Measurements from ENCODE around the gene AXIN1. TPM values are rescaled to one million over a fixed set of nuclear protein-coding genes. Genes with fewer than 3 reads are reported as not detected.
"Not testable (repeated sequence)": the region's sequence is repeated elsewhere in the genome, so short reads cannot be mapped to it uniquely, and the experiment has no call there.

AXIN1 gene
- total RNA-seq, 1 donor from 2014 or later = 49.0 TPM

GRCh38 chr16:262121-262745 is 90.3 kb downstream of the AXIN1 start:
- FAIRE-seq (no peak), DNase-seq (ENCODE audit: low read depth) (no peak)
- H3K4me3 ChIP-seq (ENCODE audit: low read depth, low read length) = no peak overlapping the region
- H3K36me3 ChIP-seq (ENCODE audit: control insufficient read depth, insufficient read depth, low read length) = peaks cover 8% of the 10 kb centered on the region
- TF ChIP-seq, protein P1, sequence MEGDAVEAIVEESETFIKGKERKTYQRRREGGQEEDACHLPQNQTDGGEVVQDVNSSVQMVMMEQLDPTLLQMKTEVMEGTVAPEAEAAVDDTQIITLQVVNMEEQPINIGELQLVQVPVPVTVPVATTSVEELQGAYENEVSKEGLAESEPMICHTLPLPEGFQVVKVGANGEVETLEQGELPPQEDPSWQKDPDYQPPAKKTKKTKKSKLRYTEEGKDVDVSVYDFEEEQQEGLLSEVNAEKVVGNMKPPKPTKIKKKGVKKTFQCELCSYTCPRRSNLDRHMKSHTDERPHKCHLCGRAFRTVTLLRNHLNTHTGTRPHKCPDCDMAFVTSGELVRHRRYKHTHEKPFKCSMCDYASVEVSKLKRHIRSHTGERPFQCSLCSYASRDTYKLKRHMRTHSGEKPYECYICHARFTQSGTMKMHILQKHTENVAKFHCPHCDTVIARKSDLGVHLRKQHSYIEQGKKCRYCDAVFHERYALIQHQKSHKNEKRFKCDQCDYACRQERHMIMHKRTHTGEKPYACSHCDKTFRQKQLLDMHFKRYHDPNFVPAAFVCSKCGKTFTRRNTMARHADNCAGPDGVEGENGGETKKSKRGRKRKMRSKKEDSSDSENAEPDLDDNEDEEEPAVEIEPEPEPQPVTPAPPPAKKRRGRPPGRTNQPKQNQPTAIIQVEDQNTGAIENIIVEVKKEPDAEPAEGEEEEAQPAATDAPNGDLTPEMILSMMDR (IDR thresholded peaks at IDR 0.05; ENCODE audit: insufficient read depth, low read length, severe bottlenecking) = no peak
- H3K27me3 ChIP-seq (ENCODE audit: control insufficient read depth, insufficient read depth, low read length) = no peaks in the 10 kb centered on the region

GRCh38 chr16:261031-261691 is 91.4 kb downstream of the AXIN1 start:
- TF ChIP-seq, protein P1 (IDR thresholded peaks at IDR 0.05; ENCODE audit: insufficient read depth, low read length, severe bottlenecking) = no peak
- DNase-seq (ENCODE audit: low read depth) (no peak), FAIRE-seq (no peak)
- no peak overlapping the region for H3K4me3 ChIP-seq (ENCODE audit: low read depth, low read length)
- no peaks in the 10 kb centered on the region for H3K27me3 ChIP-seq (ENCODE audit: control insufficient read depth, insufficient read depth, low read length)
- peaks cover 8% of the 10 kb centered on the region for H3K36me3 ChIP-seq (ENCODE audit: control insufficient read depth, insufficient read depth, low read length)

- TF ChIP-seq, protein P1 (IDR thresholded peaks at IDR 0.05; ENCODE audit: insufficient read depth, low read length, severe bottlenecking) = no peak
- H3K27me3 ChIP-seq (ENCODE audit: control insufficient read depth, insufficient read depth, low read length) = no peaks in the 10 kb centered on the region
- DNase-seq (ENCODE audit: low read depth) (no peak), FAIRE-seq (no peak)
- H3K36me3 ChIP-seq (ENCODE audit: control insufficient read depth, insufficient read depth, low read length) = peaks cover 10% of the 10 kb centered on the region
- H3K4me3 ChIP-seq (ENCODE audit: low read depth, low read length) = no peak overlapping the region
These were observed 92.2 kb downstream of the AXIN1 start for GRCh38 chr16:260326-260725.

DNA sequence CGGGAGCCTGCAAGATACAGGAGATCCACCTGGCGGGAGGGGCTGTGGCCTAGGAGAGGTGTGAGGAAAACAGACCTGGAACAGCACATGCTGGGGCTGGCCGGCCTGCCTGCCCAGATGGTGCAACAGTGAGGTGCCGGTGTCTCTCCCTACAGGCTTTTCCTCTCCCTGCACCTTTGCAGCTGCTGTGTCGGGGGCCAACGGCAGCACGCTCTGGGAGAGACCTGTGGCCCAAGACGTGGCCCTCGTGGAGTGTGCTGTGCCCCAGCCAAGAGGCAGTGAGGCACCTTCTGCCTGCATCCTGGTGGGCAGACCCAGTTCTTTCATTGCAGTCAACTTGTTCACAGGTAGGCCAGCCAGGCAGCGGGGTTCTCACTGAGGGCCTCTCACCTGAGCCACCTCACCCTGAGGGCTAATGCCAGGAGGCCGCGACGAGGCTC is 92.7 kb downstream of the AXIN1 start:
- Histone ChIP-seq H3K36me3 (ENCODE audit: control insufficient read depth, insufficient read depth, low read length) (peaks cover 10% of the 10 kb centered on the region), H3K4me3 (ENCODE audit: low read depth, low read length) (no peak overlapping the region), H3K27me3 (ENCODE audit: control insufficient read depth, insufficient read depth, low read length) (no peaks in the 10 kb centered on the region)
- no peak for DNase-seq (ENCODE audit: low read depth)
- FAIRE-seq = no peak
- TF ChIP-seq, protein P1 (IDR thresholded peaks at IDR 0.05; ENCODE audit: insufficient read depth, low read length, severe bottlenecking) = no peak

DNA sequence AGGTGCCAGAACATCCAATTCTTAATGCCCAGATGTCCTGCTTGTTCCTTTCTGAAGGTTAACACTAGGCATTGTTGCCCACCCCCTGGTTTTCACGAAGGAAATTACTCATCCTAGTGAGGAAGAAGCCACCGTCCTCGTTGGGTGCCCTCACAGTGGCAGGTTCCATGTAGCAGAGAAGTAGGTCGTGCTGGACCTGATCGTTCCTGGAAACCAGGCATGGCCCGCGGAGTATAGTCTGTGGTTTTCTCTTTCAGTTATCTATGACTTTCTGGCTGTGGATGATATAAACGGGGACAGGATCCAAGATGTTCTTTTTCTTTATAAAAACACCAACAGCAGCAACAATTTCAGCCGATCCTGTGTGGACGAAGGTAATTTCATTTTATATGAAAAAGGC is 93.3 kb downstream of the AXIN1 start:
- Histone ChIP-seq H3K27me3 (ENCODE audit: control insufficient read depth, insufficient read depth, low read length) (no peaks in the 10 kb centered on the region), H3K4me3 (ENCODE audit: low read depth, low read length) (no peak overlapping the region), H3K36me3 (ENCODE audit: control insufficient read depth, insufficient read depth, low read length) (peaks cover 10% of the 10 kb centered on the region)
- TF ChIP-seq, protein P1 (IDR thresholded peaks at IDR 0.05; ENCODE audit: insufficient read depth, low read length, severe bottlenecking) = no peak
- FAIRE-seq = no peak
- no peak for DNase-seq (ENCODE audit: low read depth)

DNA sequence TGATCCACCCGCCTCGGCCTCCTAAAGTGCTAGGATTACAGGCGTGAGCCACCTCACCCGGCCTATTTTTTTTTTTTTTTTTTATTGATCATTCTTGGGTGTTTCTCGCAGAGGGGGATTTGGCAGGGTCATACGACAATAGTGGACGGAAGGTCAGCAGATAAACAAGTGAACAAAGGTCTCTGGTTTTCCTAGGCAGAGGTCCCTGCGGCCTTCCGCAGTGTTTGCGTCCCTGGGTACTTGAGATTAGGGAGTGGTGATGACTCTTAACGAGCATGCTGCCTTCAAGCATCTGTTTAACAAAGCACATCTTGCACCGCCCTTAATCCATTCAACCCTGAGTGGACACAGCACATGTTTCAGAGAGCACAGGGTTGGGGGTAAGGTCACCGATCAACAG is 94.4 kb downstream of the AXIN1 start:
- not testable (repeated sequence) for FAIRE-seq; H3K27me3 ChIP-seq (ENCODE audit: control insufficient read depth, insufficient read depth, low read length); DNase-seq (ENCODE audit: low read depth); H3K4me3 ChIP-seq (ENCODE audit: low read depth, low read length)
- peaks cover 10% of the 10 kb centered on the region for H3K36me3 ChIP-seq (ENCODE audit: control insufficient read depth, insufficient read depth, low read length)
